HEK293 (cell line): Measurements from ENCODE around the gene ITGB1BP1.

Experiments used
- CTCF ChIA-PET: fragments of 350-600 bp; formaldehyde crosslinking; extraction: SDS; loops from one replicate; lab custom pipeline; 2021; ENCODE audit warnings: antibody characterized with exemption; lab: Yijun Ruan, JAX
- POLR2A ChIA-PET: fragments of 300-600 bp; formaldehyde crosslinking; extraction: SDS; loops from one replicate; lab custom pipeline; 2020; ENCODE audit warnings: antibody characterized with exemption, inconsistent platforms; lab: Yijun Ruan, JAX
- H3K27ac ChIP-seq: fragments of 200-500 bp; sonication (Bioruptor generic); 2 replicates; pipeline ENCODE4 v1.5.1; 2014; ENCODE audit warnings: low read depth, low read length, control low read depth, inconsistent platforms; ENCODE audit errors: extremely low read depth
- H3K36me3 ChIP-seq, 2 experiments: fragments of 200-500 bp in 1 of 2; sonication (Bioruptor generic) in 1 of 2; 1 replicate in 1 of 2; 2 replicates in 1 of 2; pipeline ENCODE4 v1.5.1; 2014 to 2017; ENCODE audit warnings: inconsistent platforms in 2 of 2, low read length in 2 of 2; ENCODE audit not compliant: control insufficient read depth in 2 of 2, insufficient read depth in 1 of 2
- H3K4me1 ChIP-seq: fragments of 200-500 bp; sonication (Bioruptor generic); 2 replicates; pipeline ENCODE4 v1.5.1; 2014; ENCODE audit warnings: mild to moderate bottlenecking, low read length, inconsistent platforms; ENCODE audit not compliant: control insufficient read depth, insufficient read depth
- H3K4me3 ChIP-seq: 2 replicates; pipeline ENCODE4 v1.5.1; 2011; ENCODE audit warnings: low read depth, mild to moderate bottlenecking, control low read depth, low read length, moderate library complexity
- H3K9me3 ChIP-seq: fragments of 200-500 bp; sonication (Bioruptor generic); 2 replicates; pipeline ENCODE4 v1.5.1; 2014; ENCODE audit warnings: low read depth, low read length, inconsistent platforms; ENCODE audit not compliant: control insufficient read depth, insufficient read depth
- KLF1 ChIP-seq: fragments of 450-650 bp; formaldehyde crosslinking; IDR thresholded peaks from 2 replicates; pipeline ENCODE4 v1.5.1; 2016; ENCODE audit warnings: missing biosample characterization, missing genetic modification characterization
- KLF7 ChIP-seq: fragments of 450-650 bp; formaldehyde crosslinking; IDR thresholded peaks from 2 replicates; pipeline ENCODE4 v1.5.1; 2016; ENCODE audit warnings: missing biosample characterization, missing genetic modification characterization, borderline replicate concordance
- KLF9 ChIP-seq: fragments of 450-650 bp; formaldehyde crosslinking; IDR thresholded peaks from 2 replicates; pipeline ENCODE4 v1.5.1; 2016; ENCODE audit warnings: missing biosample characterization, missing genetic modification characterization, low read depth
- SCRT2 ChIP-seq: fragments of 450-650 bp; formaldehyde crosslinking; IDR thresholded peaks from 2 replicates; pipeline ENCODE4 v1.5.1; 2016; ENCODE audit warnings: missing biosample characterization, missing genetic modification characterization
- ZNF146 ChIP-seq: fragments of 450-650 bp; formaldehyde crosslinking; IDR thresholded peaks from 2 replicates; pipeline ENCODE4 v1.5.1; 2016; ENCODE audit warnings: missing biosample characterization, missing genetic modification characterization
- ZNF175 ChIP-seq: fragments of 450-650 bp; formaldehyde crosslinking; IDR thresholded peaks from 2 replicates; pipeline ENCODE4 v1.5.1; 2016; ENCODE audit warnings: missing biosample characterization, missing genetic modification characterization
- ZNF184 ChIP-seq: fragments of 450-650 bp; IDR thresholded peaks from 2 replicates; pipeline ENCODE4 v1.5.1; 2018; ENCODE audit warnings: missing biosample characterization, mild to moderate bottlenecking, missing genetic modification characterization
- ZNF2 ChIP-seq: fragments of 450-650 bp; formaldehyde crosslinking; IDR thresholded peaks from 2 replicates; pipeline ENCODE4 v1.5.1; 2016; ENCODE audit warnings: missing biosample characterization, missing genetic modification characterization
- ZNF202 ChIP-seq: fragments of 450-650 bp; formaldehyde crosslinking; IDR thresholded peaks from 2 replicates; pipeline ENCODE4 v1.5.1; 2016; ENCODE audit warnings: missing biosample characterization, missing genetic modification characterization, borderline replicate concordance
- ZNF280C ChIP-seq: fragments of 450-650 bp; formaldehyde crosslinking; IDR thresholded peaks from 2 replicates; pipeline ENCODE4 v1.5.1; 2016; ENCODE audit warnings: missing biosample characterization, missing genetic modification characterization
- ZNF280D ChIP-seq: fragments of 450-650 bp; formaldehyde crosslinking; IDR thresholded peaks from 2 replicates; pipeline ENCODE4 v1.5.1; 2016; ENCODE audit warnings: missing biosample characterization, missing genetic modification characterization
- ZNF311 ChIP-seq: fragments of 450-650 bp; formaldehyde crosslinking; IDR thresholded peaks from 2 replicates; pipeline ENCODE4 v1.5.1; 2017; ENCODE audit warnings: missing biosample characterization, missing genetic modification characterization, borderline replicate concordance
- ZNF521 ChIP-seq: fragments of 450-650 bp; formaldehyde crosslinking; IDR thresholded peaks from 2 replicates; pipeline ENCODE4 v1.5.1; 2017; ENCODE audit warnings: missing biosample characterization, mild to moderate bottlenecking, missing genetic modification characterization
- ZNF791 ChIP-seq: fragments of 450-650 bp; formaldehyde crosslinking; IDR thresholded peaks from 2 replicates; pipeline ENCODE4 v1.5.1; 2016; ENCODE audit warnings: missing biosample characterization, missing genetic modification characterization
- TF ChIP-seq, protein P1 (sequence below): fragments of 450-650 bp; IDR thresholded peaks from 2 replicates; pipeline ENCODE4 v1.5.1; 2018; ENCODE audit warnings: missing biosample characterization, missing genetic modification characterization
- TF ChIP-seq, protein P2 (sequence below): fragments of 450-650 bp; formaldehyde crosslinking; IDR thresholded peaks from 2 replicates; pipeline ENCODE4 v1.5.1; 2016; ENCODE audit warnings: missing biosample characterization, missing genetic modification characterization
- TF ChIP-seq, protein P3 (sequence below): fragments of 450-650 bp; formaldehyde crosslinking; IDR thresholded peaks from 2 replicates; pipeline ENCODE4 v1.5.1; 2017; ENCODE audit warnings: missing biosample characterization, missing genetic modification characterization
- TF ChIP-seq, protein P4 (sequence below): fragments of 450-650 bp; formaldehyde crosslinking; IDR thresholded peaks from 2 replicates; pipeline ENCODE4 v1.5.1; 2016; ENCODE audit warnings: missing biosample characterization, missing genetic modification characterization

Gene ITGB1BP1

GRCh38 chr2:9466147-9466683, 42.9 kb upstream of the ITGB1BP1 start:
- ChIA-PET CTCF (no interaction called here), POLR2A (no interaction called here)
- H3K4me1 ChIP-seq: no peaks in the 10 kb centered on the region
- no peak overlapping the region for H3K27ac ChIP-seq
- peaks cover 22 to 76% of the 10 kb centered on the region in 2 experiments for H3K36me3 ChIP-seq
- no peak overlapping the region for H3K4me3 ChIP-seq
- no peaks in the 10 kb centered on the region for H3K9me3 ChIP-seq
- no peak for TF ChIP-seq KLF7 (tag by site-specific recombination)
- TF ChIP-seq, protein P1, sequence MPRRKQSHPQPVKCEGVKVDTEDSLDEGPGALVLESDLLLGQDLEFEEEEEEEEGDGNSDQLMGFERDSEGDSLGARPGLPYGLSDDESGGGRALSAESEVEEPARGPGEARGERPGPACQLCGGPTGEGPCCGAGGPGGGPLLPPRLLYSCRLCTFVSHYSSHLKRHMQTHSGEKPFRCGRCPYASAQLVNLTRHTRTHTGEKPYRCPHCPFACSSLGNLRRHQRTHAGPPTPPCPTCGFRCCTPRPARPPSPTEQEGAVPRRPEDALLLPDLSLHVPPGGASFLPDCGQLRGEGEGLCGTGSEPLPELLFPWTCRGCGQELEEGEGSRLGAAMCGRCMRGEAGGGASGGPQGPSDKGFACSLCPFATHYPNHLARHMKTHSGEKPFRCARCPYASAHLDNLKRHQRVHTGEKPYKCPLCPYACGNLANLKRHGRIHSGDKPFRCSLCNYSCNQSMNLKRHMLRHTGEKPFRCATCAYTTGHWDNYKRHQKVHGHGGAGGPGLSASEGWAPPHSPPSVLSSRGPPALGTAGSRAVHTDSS (tag by site-specific recombination): no peak
- TF ChIP-seq SCRT2 (tag by site-specific recombination): no peak
- TF ChIP-seq, protein P2, sequence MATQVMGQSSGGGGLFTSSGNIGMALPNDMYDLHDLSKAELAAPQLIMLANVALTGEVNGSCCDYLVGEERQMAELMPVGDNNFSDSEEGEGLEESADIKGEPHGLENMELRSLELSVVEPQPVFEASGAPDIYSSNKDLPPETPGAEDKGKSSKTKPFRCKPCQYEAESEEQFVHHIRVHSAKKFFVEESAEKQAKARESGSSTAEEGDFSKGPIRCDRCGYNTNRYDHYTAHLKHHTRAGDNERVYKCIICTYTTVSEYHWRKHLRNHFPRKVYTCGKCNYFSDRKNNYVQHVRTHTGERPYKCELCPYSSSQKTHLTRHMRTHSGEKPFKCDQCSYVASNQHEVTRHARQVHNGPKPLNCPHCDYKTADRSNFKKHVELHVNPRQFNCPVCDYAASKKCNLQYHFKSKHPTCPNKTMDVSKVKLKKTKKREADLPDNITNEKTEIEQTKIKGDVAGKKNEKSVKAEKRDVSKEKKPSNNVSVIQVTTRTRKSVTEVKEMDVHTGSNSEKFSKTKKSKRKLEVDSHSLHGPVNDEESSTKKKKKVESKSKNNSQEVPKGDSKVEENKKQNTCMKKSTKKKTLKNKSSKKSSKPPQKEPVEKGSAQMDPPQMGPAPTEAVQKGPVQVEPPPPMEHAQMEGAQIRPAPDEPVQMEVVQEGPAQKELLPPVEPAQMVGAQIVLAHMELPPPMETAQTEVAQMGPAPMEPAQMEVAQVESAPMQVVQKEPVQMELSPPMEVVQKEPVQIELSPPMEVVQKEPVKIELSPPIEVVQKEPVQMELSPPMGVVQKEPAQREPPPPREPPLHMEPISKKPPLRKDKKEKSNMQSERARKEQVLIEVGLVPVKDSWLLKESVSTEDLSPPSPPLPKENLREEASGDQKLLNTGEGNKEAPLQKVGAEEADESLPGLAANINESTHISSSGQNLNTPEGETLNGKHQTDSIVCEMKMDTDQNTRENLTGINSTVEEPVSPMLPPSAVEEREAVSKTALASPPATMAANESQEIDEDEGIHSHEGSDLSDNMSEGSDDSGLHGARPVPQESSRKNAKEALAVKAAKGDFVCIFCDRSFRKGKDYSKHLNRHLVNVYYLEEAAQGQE (tag by site-specific recombination): no peak
- TF ChIP-seq, protein P3, sequence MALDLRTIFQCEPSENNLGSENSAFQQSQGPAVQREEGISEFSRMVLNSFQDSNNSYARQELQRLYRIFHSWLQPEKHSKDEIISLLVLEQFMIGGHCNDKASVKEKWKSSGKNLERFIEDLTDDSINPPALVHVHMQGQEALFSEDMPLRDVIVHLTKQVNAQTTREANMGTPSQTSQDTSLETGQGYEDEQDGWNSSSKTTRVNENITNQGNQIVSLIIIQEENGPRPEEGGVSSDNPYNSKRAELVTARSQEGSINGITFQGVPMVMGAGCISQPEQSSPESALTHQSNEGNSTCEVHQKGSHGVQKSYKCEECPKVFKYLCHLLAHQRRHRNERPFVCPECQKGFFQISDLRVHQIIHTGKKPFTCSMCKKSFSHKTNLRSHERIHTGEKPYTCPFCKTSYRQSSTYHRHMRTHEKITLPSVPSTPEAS (tag by site-specific recombination): peak; percentile 66; the same call in 1 of the 2 replicates
- TF ChIP-seq ZNF521: no peak
- TF ChIP-seq, protein P4, sequence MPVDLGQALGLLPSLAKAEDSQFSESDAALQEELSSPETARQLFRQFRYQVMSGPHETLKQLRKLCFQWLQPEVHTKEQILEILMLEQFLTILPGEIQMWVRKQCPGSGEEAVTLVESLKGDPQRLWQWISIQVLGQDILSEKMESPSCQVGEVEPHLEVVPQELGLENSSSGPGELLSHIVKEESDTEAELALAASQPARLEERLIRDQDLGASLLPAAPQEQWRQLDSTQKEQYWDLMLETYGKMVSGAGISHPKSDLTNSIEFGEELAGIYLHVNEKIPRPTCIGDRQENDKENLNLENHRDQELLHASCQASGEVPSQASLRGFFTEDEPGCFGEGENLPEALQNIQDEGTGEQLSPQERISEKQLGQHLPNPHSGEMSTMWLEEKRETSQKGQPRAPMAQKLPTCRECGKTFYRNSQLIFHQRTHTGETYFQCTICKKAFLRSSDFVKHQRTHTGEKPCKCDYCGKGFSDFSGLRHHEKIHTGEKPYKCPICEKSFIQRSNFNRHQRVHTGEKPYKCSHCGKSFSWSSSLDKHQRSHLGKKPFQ (tag by site-specific recombination): no peak
- TF ChIP-seq KLF1 (tag by site-specific recombination): no peak

DNA sequence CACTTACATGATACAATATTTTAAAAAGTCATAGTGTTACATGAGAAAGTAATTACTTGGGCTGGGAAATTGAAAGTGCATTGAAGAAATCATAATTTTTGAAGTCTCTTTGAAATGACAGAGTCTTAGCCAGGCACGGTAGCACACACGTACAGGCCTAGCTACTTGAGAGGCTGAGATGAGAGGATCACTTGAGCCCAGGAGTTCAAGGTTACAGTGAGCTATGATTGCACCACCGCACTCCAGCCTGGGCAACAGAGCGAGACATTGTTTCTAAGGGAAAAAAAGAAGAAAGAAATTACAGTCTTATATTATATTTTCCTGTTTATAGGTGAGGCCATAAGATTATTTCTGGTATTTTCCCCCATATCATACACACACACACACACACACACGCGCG, 41.8 kb upstream of the ITGB1BP1 start:
- TF ChIP-seq KLF9 (tag by site-specific recombination) (no peak), ZNF280C (tag by site-specific recombination) (no peak), ZNF202 (tag by site-specific recombination) (no peak), ZNF311 (tag by site-specific recombination) (no peak), ZNF791 (tag by site-specific recombination) (no peak), ZNF184 (tag by site-specific recombination) (no peak), ZNF280D (tag by site-specific recombination) (no peak), ZNF175 (tag by site-specific recombination) (no peak), ZNF2 (tag by site-specific recombination) (no peak), ZNF146 (tag by site-specific recombination) (no peak)
- ChIA-PET POLR2A (no interaction called here), CTCF (interaction anchor here (0.6 kb wide), 1 partner anchor 689 kb away, joined by 4 read pairs; no protein-coding TSS in a partner anchor)
- Histone ChIP-seq H3K27ac (no peak overlapping the region), H3K36me3 (peaks cover 27 to 76% of the 10 kb centered on the region in 2 experiments), H3K9me3 (no peaks in the 10 kb centered on the region), H3K4me3 (no peak overlapping the region), H3K4me1 (no peaks in the 10 kb centered on the region)
